ENCODE results near the gene SPRR1A. TPM values are rescaled to one million over a fixed set of nuclear protein-coding genes. Genes with fewer than 3 reads are reported as not detected.

Gene SPRR1A
- total RNA-seq, 2 donors from 2014 or later = not detected

DNA sequence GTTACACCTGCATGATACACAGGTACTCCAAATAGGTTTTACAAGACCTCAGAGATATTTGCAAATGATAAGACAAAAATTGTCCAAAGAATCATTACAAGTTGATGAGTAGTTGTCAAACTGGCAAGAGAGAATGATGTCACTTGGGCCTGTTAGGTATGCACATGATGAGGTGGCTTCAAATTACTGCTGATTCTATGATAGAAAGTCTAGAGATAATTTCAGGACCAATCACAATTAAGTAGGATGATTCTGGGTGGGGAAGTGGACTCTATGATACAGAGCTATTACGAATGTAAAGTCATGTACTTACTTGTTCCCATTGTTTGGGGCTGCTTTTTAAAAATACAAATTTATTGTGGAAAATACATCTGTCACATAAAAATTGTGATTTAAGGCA lies 41.9 kb downstream of the SPRR1A start:
- no peak overlapping the region for H3K27ac ChIP-seq
- TF ChIP-seq, protein P1, sequence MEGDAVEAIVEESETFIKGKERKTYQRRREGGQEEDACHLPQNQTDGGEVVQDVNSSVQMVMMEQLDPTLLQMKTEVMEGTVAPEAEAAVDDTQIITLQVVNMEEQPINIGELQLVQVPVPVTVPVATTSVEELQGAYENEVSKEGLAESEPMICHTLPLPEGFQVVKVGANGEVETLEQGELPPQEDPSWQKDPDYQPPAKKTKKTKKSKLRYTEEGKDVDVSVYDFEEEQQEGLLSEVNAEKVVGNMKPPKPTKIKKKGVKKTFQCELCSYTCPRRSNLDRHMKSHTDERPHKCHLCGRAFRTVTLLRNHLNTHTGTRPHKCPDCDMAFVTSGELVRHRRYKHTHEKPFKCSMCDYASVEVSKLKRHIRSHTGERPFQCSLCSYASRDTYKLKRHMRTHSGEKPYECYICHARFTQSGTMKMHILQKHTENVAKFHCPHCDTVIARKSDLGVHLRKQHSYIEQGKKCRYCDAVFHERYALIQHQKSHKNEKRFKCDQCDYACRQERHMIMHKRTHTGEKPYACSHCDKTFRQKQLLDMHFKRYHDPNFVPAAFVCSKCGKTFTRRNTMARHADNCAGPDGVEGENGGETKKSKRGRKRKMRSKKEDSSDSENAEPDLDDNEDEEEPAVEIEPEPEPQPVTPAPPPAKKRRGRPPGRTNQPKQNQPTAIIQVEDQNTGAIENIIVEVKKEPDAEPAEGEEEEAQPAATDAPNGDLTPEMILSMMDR (IDR thresholded peaks at IDR 0.05) = no peak
- H3K36me3 ChIP-seq = no peaks in the 10 kb centered on the region
- DNase-seq (ENCODE audit: low spot score) = no peak
- ATAC-seq (ENCODE audit: insufficient number of reproducible peaks, low FRiP score, low read depth) = no peak
- H3K9me3 ChIP-seq = no peaks in the 10 kb centered on the region
- H3K4me1 ChIP-seq (ENCODE audit: control insufficient read depth in 1 of 2, low read depth in 2 of 2) = no peaks in the 10 kb centered on the region
- H3K27me3 ChIP-seq (replicated peaks; ENCODE audit: insufficient read depth) = no peaks in the 10 kb centered on the region
- no peak overlapping the region for H3K4me3 ChIP-seq

DNA sequence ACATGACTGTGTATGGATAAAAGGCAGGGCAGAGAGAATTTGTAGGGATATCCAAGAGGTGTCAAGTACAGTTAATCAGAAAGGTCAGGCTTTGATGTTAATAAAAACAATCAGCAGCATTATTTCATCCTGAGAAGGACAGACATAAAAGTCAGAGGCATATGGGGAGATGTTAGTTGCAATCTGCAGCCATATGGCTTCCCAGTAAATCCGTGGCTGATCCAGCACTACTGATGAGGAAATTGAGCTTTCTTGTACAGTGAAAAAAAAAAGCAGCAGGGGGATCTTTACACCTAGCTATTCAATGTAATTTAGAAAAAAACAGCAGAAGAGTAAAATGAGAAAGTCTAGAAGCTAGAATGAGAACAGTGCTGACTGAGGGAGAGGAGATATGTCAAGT lies 44.9 kb downstream of the SPRR1A start:
- Histone ChIP-seq H3K4me3 (no peak overlapping the region), H3K27ac (no peak overlapping the region), H3K27me3 (replicated peaks; ENCODE audit: insufficient read depth) (no peaks in the 10 kb centered on the region), H3K36me3 (no peaks in the 10 kb centered on the region), H3K9me3 (no peaks in the 10 kb centered on the region), H3K4me1 (ENCODE audit: control insufficient read depth in 1 of 2, low read depth in 2 of 2) (no peaks in the 10 kb centered on the region)
- DNase-seq (ENCODE audit: low spot score) = no peak
- TF ChIP-seq, protein P1 (IDR thresholded peaks at IDR 0.05) = no peak
- no peak for ATAC-seq (ENCODE audit: insufficient number of reproducible peaks, low FRiP score, low read depth)

DNA sequence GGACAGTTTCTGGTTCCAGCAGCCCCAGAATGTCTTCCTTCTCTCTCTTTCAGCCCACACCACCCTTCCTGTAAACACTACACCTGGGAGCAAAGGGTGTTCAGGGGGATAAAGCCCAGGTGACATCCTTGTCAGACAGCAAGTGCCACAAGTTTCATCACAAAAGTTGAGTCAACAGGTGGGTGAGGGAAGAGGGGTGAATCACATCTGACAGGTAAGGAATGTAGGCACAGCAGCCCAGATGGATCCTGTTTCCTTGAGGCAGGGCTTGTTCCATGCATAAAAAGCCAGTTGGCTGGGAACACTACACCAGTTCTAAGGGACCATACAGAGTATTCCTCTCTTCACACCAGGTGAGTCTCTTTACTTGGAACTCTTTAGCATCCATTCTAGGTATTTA lies 47.0 kb downstream of the SPRR1A start, which contains the start of gene SPRR1B:
TSS of gene SPRR1B (plus strand) at position 309 of the 400 bp plus-strand sequence. CDS start 1,143 bp downstream, outside the sequence.
- TF ChIP-seq, protein P1 (IDR thresholded peaks at IDR 0.05) = no peak
- no peaks in the 10 kb centered on the region for H3K9me3 ChIP-seq
- no peak for DNase-seq (ENCODE audit: low spot score)

DNA sequence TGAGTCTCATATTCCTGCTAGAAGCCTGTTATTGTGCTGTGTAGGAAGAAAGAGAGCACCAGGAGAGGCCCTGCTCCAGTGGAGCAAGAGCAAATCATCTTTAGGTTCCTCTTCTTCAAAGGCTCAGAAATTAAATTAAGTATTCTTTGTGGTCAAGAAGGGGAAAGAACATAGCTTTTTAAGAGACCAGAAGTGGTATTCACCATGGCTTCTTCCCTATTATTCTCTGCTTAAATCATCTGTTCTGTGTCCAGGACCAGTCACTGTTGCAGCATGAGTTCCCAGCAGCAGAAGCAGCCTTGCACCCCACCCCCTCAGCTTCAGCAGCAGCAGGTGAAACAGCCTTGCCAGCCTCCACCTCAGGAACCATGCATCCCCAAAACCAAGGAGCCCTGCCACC lies 48.2 kb downstream of the SPRR1A start:
- no peaks in the 10 kb centered on the region for H3K9me3 ChIP-seq
- no peaks in the 10 kb centered on the region for H3K36me3 ChIP-seq
- no peaks in the 10 kb centered on the region for H3K27me3 ChIP-seq (replicated peaks; ENCODE audit: insufficient read depth)
- H3K4me3 ChIP-seq = no peak overlapping the region
- TF ChIP-seq, protein P1 (IDR thresholded peaks at IDR 0.05) = no peak
- H3K27ac ChIP-seq = no peak overlapping the region
- ATAC-seq (ENCODE audit: insufficient number of reproducible peaks, low FRiP score, low read depth) (no peak), DNase-seq (ENCODE audit: low spot score) (no peak)
- no peaks in the 10 kb centered on the region for H3K4me1 ChIP-seq (ENCODE audit: control insufficient read depth in 1 of 2, low read depth in 2 of 2)

More for the DNA sequence above, 47.0 kb downstream of the SPRR1A start, which contains the start of gene SPRR1B:
- Histone ChIP-seq H3K4me3 (no peak within 1 kb of the TSS), H3K27ac (no peak within 1 kb of the TSS), H3K27me3 (replicated peaks; ENCODE audit: insufficient read depth) (no peaks in the 10 kb centered on the region), H3K36me3 (no peaks in the 10 kb centered on the region), H3K4me1 (ENCODE audit: control insufficient read depth in 1 of 2, low read depth in 2 of 2) (no peaks in the 10 kb centered on the region)
- no peak for ATAC-seq (ENCODE audit: insufficient number of reproducible peaks, low FRiP score, low read depth)

DNA sequence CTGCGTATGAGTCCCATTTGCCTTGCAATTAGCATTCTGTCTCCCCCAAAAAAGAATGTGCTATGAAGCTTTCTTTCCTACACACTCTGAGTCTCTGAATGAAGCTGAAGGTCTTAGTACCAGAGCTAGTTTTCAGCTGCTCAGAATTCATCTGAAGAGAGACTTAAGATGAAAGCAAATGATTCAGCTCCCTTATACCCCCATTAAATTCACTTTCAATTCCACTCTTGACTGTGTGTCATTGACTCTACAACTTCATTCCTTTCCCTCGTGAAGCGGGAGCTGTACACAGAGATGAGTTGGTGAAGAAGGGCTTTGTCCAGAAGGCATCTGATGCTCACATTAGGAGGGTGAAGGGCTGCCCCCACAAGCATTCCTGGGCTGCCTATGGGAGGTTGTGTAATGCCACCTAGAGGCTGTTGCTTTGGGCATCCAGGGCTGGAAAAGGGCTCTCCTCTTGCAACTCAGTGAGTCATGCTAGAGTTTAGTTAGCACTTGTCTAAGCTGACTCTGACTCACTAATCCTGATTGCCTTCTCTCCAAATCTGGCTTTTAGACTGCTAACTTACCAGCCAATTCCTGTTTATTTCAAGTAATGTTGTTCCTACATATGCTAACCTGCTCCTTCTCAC lies 48.9 kb downstream of the SPRR1A start:
- Histone ChIP-seq H3K36me3 (no peaks in the 10 kb centered on the region), H3K4me3 (no peak overlapping the region), H3K4me1 (ENCODE audit: control insufficient read depth in 1 of 2, low read depth in 2 of 2) (no peaks in the 10 kb centered on the region), H3K27ac (no peak overlapping the region), H3K9me3 (no peaks in the 10 kb centered on the region), H3K27me3 (replicated peaks; ENCODE audit: insufficient read depth) (no peaks in the 10 kb centered on the region)
- no peak for DNase-seq (ENCODE audit: low spot score)
- no peak for ATAC-seq (ENCODE audit: insufficient number of reproducible peaks, low FRiP score, low read depth)
- TF ChIP-seq, protein P1 (IDR thresholded peaks at IDR 0.05) = no peak
